ENCODE data around the gene SLC13A2.
"Not testable (repeated sequence)": the region's sequence is repeated elsewhere in the genome, so short reads cannot be mapped to it uniquely, and the experiment has no call there.

The SLC13A2 gene

GRCh38 chr17:28446716-28447395, 26.6 kb upstream of the SLC13A2 start:
- DNase-seq (ENCODE audit: low read depth, low spot score), result no peak
- Histone ChIP-seq H3K27me3 (ENCODE audit: insufficient read depth, insufficient read length) (no peaks in the 10 kb centered on the region), H3K4me1 (ENCODE audit: insufficient read depth, insufficient read length) (no peaks in the 10 kb centered on the region), H3K9me3 (ENCODE audit: insufficient read depth, low read length) (no peaks in the 10 kb centered on the region; the same call in none of the 2 replicates), H3K9ac (ENCODE audit: insufficient read length, low read depth) (no peak overlapping the region), H3K4me3 (ENCODE audit: insufficient read length, low read depth) (no peak overlapping the region), H3K36me3 (ENCODE audit: insufficient read depth, insufficient read length, low read length) (no peaks in the 10 kb centered on the region)
- TF ChIP-seq YY1 (IDR thresholded peaks at IDR 0.05; ENCODE audit: insufficient read depth, insufficient read length), result no peak
- no peak for TF ChIP-seq SUZ12 (IDR thresholded peaks at IDR 0.05; ENCODE audit: extremely low read depth, insufficient read depth, insufficient read length)
- no peak for TF ChIP-seq ZNF274 (IDR thresholded peaks at IDR 0.05; ENCODE audit: low read depth, low read length)

- Histone ChIP-seq H3K27me3 (ENCODE audit: insufficient read depth, insufficient read length) (no peaks in the 10 kb centered on the region), H3K9ac (ENCODE audit: insufficient read length, low read depth) (no peak overlapping the region), H3K4me1 (ENCODE audit: insufficient read depth, insufficient read length) (no peaks in the 10 kb centered on the region), H3K36me3 (ENCODE audit: insufficient read depth, insufficient read length, low read length) (no peaks in the 10 kb centered on the region), H3K4me3 (ENCODE audit: insufficient read length, low read depth) (no peak overlapping the region), H3K9me3 (ENCODE audit: insufficient read depth, low read length) (no peaks in the 10 kb centered on the region; the same call in none of the 2 replicates)
- no peak for TF ChIP-seq YY1 (IDR thresholded peaks at IDR 0.05; ENCODE audit: insufficient read depth, insufficient read length)
- no peak for TF ChIP-seq SUZ12 (IDR thresholded peaks at IDR 0.05; ENCODE audit: extremely low read depth, insufficient read depth, insufficient read length)
- TF ChIP-seq ZNF274 (IDR thresholded peaks at IDR 0.05; ENCODE audit: low read depth, low read length), result no peak
- DNase-seq (ENCODE audit: low read depth, low spot score), result no peak
These were observed 26.1 kb upstream of the SLC13A2 start for GRCh38 chr17:28447396-28447760.

GRCh38 chr17:28449859-28450258, 23.6 kb upstream of the SLC13A2 start:
- Histone ChIP-seq H3K27me3 (ENCODE audit: insufficient read depth, insufficient read length) (no peaks in the 10 kb centered on the region), H3K4me3 (ENCODE audit: insufficient read length, low read depth) (no peak overlapping the region), H3K9me3 (ENCODE audit: insufficient read depth, low read length) (no peaks in the 10 kb centered on the region; the same call in 1 of the 2 replicates), H3K4me1 (ENCODE audit: insufficient read depth, insufficient read length) (no peaks in the 10 kb centered on the region), H3K36me3 (ENCODE audit: insufficient read depth, insufficient read length, low read length) (no peaks in the 10 kb centered on the region), H3K9ac (ENCODE audit: insufficient read length, low read depth) (no peak overlapping the region)
- no peak for DNase-seq (ENCODE audit: low read depth, low spot score)
- no peak for TF ChIP-seq SUZ12 (IDR thresholded peaks at IDR 0.05; ENCODE audit: extremely low read depth, insufficient read depth, insufficient read length)
- no peak for TF ChIP-seq ZNF274 (IDR thresholded peaks at IDR 0.05; ENCODE audit: low read depth, low read length)
- no peak for TF ChIP-seq YY1 (IDR thresholded peaks at IDR 0.05; ENCODE audit: insufficient read depth, insufficient read length)

GRCh38 chr17:28457890-28458289, 15.6 kb upstream of the SLC13A2 start:
- no peaks in the 10 kb centered on the region for H3K36me3 ChIP-seq (ENCODE audit: insufficient read depth, insufficient read length, low read length)
- no peak for DNase-seq (ENCODE audit: low read depth, low spot score)
- no peak overlapping the region for H3K4me3 ChIP-seq (ENCODE audit: insufficient read length, low read depth)
- no peak overlapping the region for H3K9ac ChIP-seq (ENCODE audit: insufficient read length, low read depth)
- no peaks in the 10 kb centered on the region for H3K4me1 ChIP-seq (ENCODE audit: insufficient read depth, insufficient read length)
- H3K27me3 ChIP-seq (ENCODE audit: insufficient read depth, insufficient read length), result no peaks in the 10 kb centered on the region
- no peak for TF ChIP-seq ZNF274 (IDR thresholded peaks at IDR 0.05; ENCODE audit: low read depth, low read length)
- no peak for TF ChIP-seq YY1 (IDR thresholded peaks at IDR 0.05; ENCODE audit: insufficient read depth, insufficient read length)
- TF ChIP-seq SUZ12 (IDR thresholded peaks at IDR 0.05; ENCODE audit: extremely low read depth, insufficient read depth, insufficient read length), result no peak
- peaks cover 5% of the 10 kb centered on the region; the same call in 1 of the 2 replicates for H3K9me3 ChIP-seq (ENCODE audit: insufficient read depth, low read length)

GRCh38 chr17:28458881-28459280, 14.6 kb upstream of the SLC13A2 start:
- H3K9me3 ChIP-seq (ENCODE audit: insufficient read depth, low read length); H3K27me3 ChIP-seq (ENCODE audit: insufficient read depth, insufficient read length); H3K9ac ChIP-seq (ENCODE audit: insufficient read length, low read depth); DNase-seq (ENCODE audit: low read depth, low spot score); H3K36me3 ChIP-seq (ENCODE audit: insufficient read depth, insufficient read length, low read length); H3K4me1 ChIP-seq (ENCODE audit: insufficient read depth, insufficient read length); H3K4me3 ChIP-seq (ENCODE audit: insufficient read length, low read depth): not testable (repeated sequence)

GRCh38 chr17:28460901-28461300, 12.5 kb upstream of the SLC13A2 start:
- Histone ChIP-seq H3K9me3 (ENCODE audit: insufficient read depth, low read length) (peaks cover 5% of the 10 kb centered on the region; the same call in 1 of the 2 replicates), H3K36me3 (ENCODE audit: insufficient read depth, insufficient read length, low read length) (no peaks in the 10 kb centered on the region), H3K27me3 (ENCODE audit: insufficient read depth, insufficient read length) (no peaks in the 10 kb centered on the region), H3K9ac (ENCODE audit: insufficient read length, low read depth) (no peak overlapping the region), H3K4me3 (ENCODE audit: insufficient read length, low read depth) (no peak overlapping the region), H3K4me1 (ENCODE audit: insufficient read depth, insufficient read length) (no peaks in the 10 kb centered on the region)
- DNase-seq (ENCODE audit: low read depth, low spot score), result no peak
- TF ChIP-seq YY1 (IDR thresholded peaks at IDR 0.05; ENCODE audit: insufficient read depth, insufficient read length), result no peak
- TF ChIP-seq SUZ12 (IDR thresholded peaks at IDR 0.05; ENCODE audit: extremely low read depth, insufficient read depth, insufficient read length), result no peak
- TF ChIP-seq ZNF274 (IDR thresholded peaks at IDR 0.05; ENCODE audit: low read depth, low read length), result no peak

- no peak overlapping the region for H3K9ac ChIP-seq (ENCODE audit: insufficient read length, low read depth)
- no peak for DNase-seq (ENCODE audit: low read depth, low spot score)
- H3K4me3 ChIP-seq (ENCODE audit: insufficient read length, low read depth), result no peak overlapping the region
- peaks cover 2% of the 10 kb centered on the region for H3K4me1 ChIP-seq (ENCODE audit: insufficient read depth, insufficient read length)
- no peaks in the 10 kb centered on the region for H3K36me3 ChIP-seq (ENCODE audit: insufficient read depth, insufficient read length, low read length)
- H3K27me3 ChIP-seq (ENCODE audit: insufficient read depth, insufficient read length), result no peaks in the 10 kb centered on the region
- TF ChIP-seq SUZ12 (IDR thresholded peaks at IDR 0.05; ENCODE audit: extremely low read depth, insufficient read depth, insufficient read length) (no peak), ZNF274 (IDR thresholded peaks at IDR 0.05; ENCODE audit: low read depth, low read length) (no peak), YY1 (IDR thresholded peaks at IDR 0.05; ENCODE audit: insufficient read depth, insufficient read length) (no peak)
- no peaks in the 10 kb centered on the region for H3K9me3 ChIP-seq (ENCODE audit: insufficient read depth, low read length)
These were observed 7.4 kb upstream of the SLC13A2 start for GRCh38 chr17:28466001-28466400.
